H1 (cell line): ENCODE results near the gene UBR3.

ENCODE experiments used
- CHD1 ChIP-seq: IDR thresholded peaks from 2 replicates; pipeline ENCODE4 v1.6.1; 2012; ENCODE audit warnings: low read depth, low read length, improper control_type of control experiment
- EZH2 ChIP-seq: fragments of 200-600 bp; sonication (generic); IDR thresholded peaks from 2 replicates; pipeline ENCODE4 v1.7.1; 2012; ENCODE audit warnings: low read depth, mild to moderate bottlenecking, moderate library complexity, low read length, inconsistent platforms; ENCODE audit not compliant: severe bottlenecking
- JUN ChIP-seq: IDR thresholded peaks from 2 replicates; pipeline ENCODE4 v1.6.1; 2011; ENCODE audit warnings: low read depth, mild to moderate bottlenecking, improper control_type of control experiment, low read length
- MAFK ChIP-seq: IDR thresholded peaks from 2 replicates; pipeline ENCODE4 v1.6.1; 2012; ENCODE audit warnings: low read depth, mild to moderate bottlenecking, improper control_type of control experiment, low read length
- POLR2A ChIP-seq, 2 experiments: IDR thresholded peaks; 1 replicate in 1 of 2; 2 replicates in 1 of 2; pipeline ENCODE4 v1.6.1; 2011; ENCODE audit warnings: low read depth in 2 of 2, low read length in 2 of 2, mild to moderate bottlenecking in 2 of 2; ENCODE audit errors: control extremely low read depth in 1 of 2
- POLR2AphosphoS5 ChIP-seq: IDR thresholded peaks from 2 replicates; pipeline ENCODE4 v1.6.1; 2011; ENCODE audit warnings: low read depth, low read length
- RNF2 ChIP-seq: fragments of 200-900, 300-1000 bp; sonication (generic); IDR thresholded peaks from 2 replicates; pipeline ENCODE4 v1.7.1; 2016; ENCODE audit warnings: borderline replicate concordance, low read depth, mild to moderate bottlenecking, antibody characterized with exemption, low read length; ENCODE audit not compliant: poor library complexity, severe bottlenecking; ENCODE audit errors: missing control alignments
- ZNF274 ChIP-seq: IDR thresholded peaks from 2 replicates; pipeline ENCODE4 v1.7.0; 2012; ENCODE audit warnings: low read length, borderline replicate concordance; ENCODE audit errors: extremely low read depth
- TF ChIP-seq, protein P1 (sequence below), 3 experiments: IDR thresholded peaks; 1 replicate in 2 of 3; 2 replicates in 1 of 3; pipeline versions ENCODE4 v1.5.1 to v1.6.1; 2011; ENCODE audit warnings: low read length in 3 of 3, mild to moderate bottlenecking in 3 of 3, inconsistent platforms in 2 of 3, low read depth in 1 of 3, moderate library complexity in 1 of 3; ENCODE audit not compliant: insufficient read depth in 1 of 3; ENCODE audit errors: control extremely low read depth in 1 of 3

DNA sequence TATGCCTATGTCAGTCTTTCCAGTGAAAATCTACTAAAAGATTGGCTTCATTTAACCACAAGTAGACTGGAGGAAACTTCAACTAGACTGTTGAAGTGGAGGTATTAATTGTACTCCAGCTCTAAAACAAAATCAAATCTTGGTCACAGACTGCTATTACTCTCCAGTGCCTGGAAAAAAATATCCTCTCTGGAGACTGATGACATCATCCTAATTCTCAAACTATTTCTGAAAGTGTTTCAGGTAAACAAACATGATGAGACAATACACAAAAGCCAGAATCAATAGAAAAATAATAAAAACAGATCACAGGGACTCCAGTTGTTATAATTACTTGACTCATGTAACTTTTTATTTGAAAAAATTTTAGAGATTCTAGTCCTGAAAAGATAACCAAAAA is 263.0 kb downstream of the UBR3 start:
- TF ChIP-seq, protein P1, sequence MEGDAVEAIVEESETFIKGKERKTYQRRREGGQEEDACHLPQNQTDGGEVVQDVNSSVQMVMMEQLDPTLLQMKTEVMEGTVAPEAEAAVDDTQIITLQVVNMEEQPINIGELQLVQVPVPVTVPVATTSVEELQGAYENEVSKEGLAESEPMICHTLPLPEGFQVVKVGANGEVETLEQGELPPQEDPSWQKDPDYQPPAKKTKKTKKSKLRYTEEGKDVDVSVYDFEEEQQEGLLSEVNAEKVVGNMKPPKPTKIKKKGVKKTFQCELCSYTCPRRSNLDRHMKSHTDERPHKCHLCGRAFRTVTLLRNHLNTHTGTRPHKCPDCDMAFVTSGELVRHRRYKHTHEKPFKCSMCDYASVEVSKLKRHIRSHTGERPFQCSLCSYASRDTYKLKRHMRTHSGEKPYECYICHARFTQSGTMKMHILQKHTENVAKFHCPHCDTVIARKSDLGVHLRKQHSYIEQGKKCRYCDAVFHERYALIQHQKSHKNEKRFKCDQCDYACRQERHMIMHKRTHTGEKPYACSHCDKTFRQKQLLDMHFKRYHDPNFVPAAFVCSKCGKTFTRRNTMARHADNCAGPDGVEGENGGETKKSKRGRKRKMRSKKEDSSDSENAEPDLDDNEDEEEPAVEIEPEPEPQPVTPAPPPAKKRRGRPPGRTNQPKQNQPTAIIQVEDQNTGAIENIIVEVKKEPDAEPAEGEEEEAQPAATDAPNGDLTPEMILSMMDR (IDR thresholded peaks at IDR 0.05; ENCODE audit: control extremely low read depth in 1 of 3, insufficient read depth in 1 of 3, low read depth in 1 of 3, low read length in 3 of 3), result no peak
- TF ChIP-seq MAFK, result no peak
- TF ChIP-seq EZH2, result no peak
- no peak for TF ChIP-seq POLR2A (IDR thresholded peaks at IDR 0.05; ENCODE audit: control extremely low read depth in 1 of 2, low read depth in 2 of 2, low read length in 2 of 2)
- TF ChIP-seq POLR2AphosphoS5, result no peak
- TF ChIP-seq CHD1, result no peak
- TF ChIP-seq ZNF274, result no peak
- no peak for TF ChIP-seq RNF2
- no peak for TF ChIP-seq JUN
